Karpas-422 (cell line): ENCODE results near the gene MAB21L4. TPM values are rescaled to one million over a fixed set of nuclear protein-coding genes. Genes with fewer than 3 reads are reported as not detected.

Experiments used
- DNase-seq: peaks from one replicate; pipeline ENCODE4 v3.0.0-alpha.2; 2015
- H2AFZ ChIP-seq: fragments of 200-600 bp; sonication (generic); 2 replicates; pipeline ENCODE4 v1.6.1; 2014; ENCODE audit warnings: antibody characterized with exemption, low read length, mixed read lengths
- H3K27ac ChIP-seq: fragments of 200-600 bp; sonication (generic); 2 replicates; pipeline ENCODE4 v1.5.1; 2014; ENCODE audit warnings: mild to moderate bottlenecking, low read length, moderate library complexity
- H3K27me3 ChIP-seq: fragments of 200-600 bp; sonication (generic); 2 replicates; pipeline ENCODE4 v1.6.1; 2014; ENCODE audit warnings: low read length, mixed read lengths
- H3K36me3 ChIP-seq: fragments of 200-600 bp; sonication (generic); 2 replicates; pipeline ENCODE4 v1.6.1; 2014; ENCODE audit warnings: low read length, mixed read lengths; ENCODE audit not compliant: insufficient read depth
- H3K4me1 ChIP-seq: fragments of 200-600 bp; sonication (generic); 2 replicates; pipeline ENCODE4 v1.6.1; 2014; ENCODE audit warnings: mild to moderate bottlenecking, low read length, mixed read lengths
- H3K4me2 ChIP-seq: fragments of 200-600 bp; sonication (generic); 2 replicates; pipeline ENCODE4 v1.6.1; 2014; ENCODE audit warnings: low read length, low read depth, mild to moderate bottlenecking; ENCODE audit not compliant: poor library complexity, severe bottlenecking
- H3K4me3 ChIP-seq: fragments of 200-600 bp; sonication (generic); 2 replicates; pipeline ENCODE4 v1.5.1; 2014; ENCODE audit warnings: mild to moderate bottlenecking, antibody characterized with exemption, low read length, mixed read lengths
- H3K79me2 ChIP-seq: fragments of 200-600 bp; sonication (generic); 2 replicates; pipeline ENCODE4 v1.6.1; 2014; ENCODE audit warnings: mild to moderate bottlenecking, low read length, mixed read lengths
- H3K9ac ChIP-seq: fragments of 200-600 bp; sonication (generic); 2 replicates; pipeline ENCODE4 v1.6.0; 2014; ENCODE audit warnings: low read length
- H3K9me2 ChIP-seq: fragments of 200-600 bp; sonication (generic), shearing (Covaris generic); replicated peaks from 2 replicates; pipeline ENCODE4 v1.6.0; 2014; ENCODE audit warnings: mild to moderate bottlenecking, low read length, moderate library complexity; ENCODE audit not compliant: insufficient read depth
- H3K9me3 ChIP-seq: fragments of 300-700, 200-600 bp; sonication (generic); 2 replicates; pipeline ENCODE4 v1.6.1; 2014; ENCODE audit warnings: low read length, mixed read lengths
- H4K20me1 ChIP-seq: fragments of 200-600 bp; sonication (generic); 2 replicates; pipeline ENCODE4 v1.6.1; 2014; ENCODE audit warnings: mild to moderate bottlenecking, antibody characterized with exemption, low read length, low read depth; ENCODE audit not compliant: insufficient read depth
- total RNA-seq: library from RNA; depleted of rRNA; stranded (reverse); fragments of >200 nt; shearing (Covaris generic); gene quantifications from 2 replicates; pipeline ENCODE4 v1.2.3, GENCODE V29; 2014; ENCODE audit warnings: low replicate concordance

The MAB21L4 gene
- total RNA-seq, 1 experiment from 2014 or later: not detected

GRCh38 chr2:240932001-240932723 is 36.2 kb upstream of the MAB21L4 start:
- H3K9me2 ChIP-seq: no peaks in the 10 kb centered on the region
- H2AFZ ChIP-seq: no peak overlapping the region
- no peak overlapping the region for H3K4me2 ChIP-seq
- no peak overlapping the region for H3K27ac ChIP-seq
- peaks cover 4% of the 10 kb centered on the region; the same call in 1 of the 2 replicates for H4K20me1 ChIP-seq
- no peak for DNase-seq
- H3K9ac ChIP-seq: no peak overlapping the region
- H3K4me1 ChIP-seq: no peaks in the 10 kb centered on the region
- H3K4me3 ChIP-seq: no peak overlapping the region
- no peaks in the 10 kb centered on the region for H3K36me3 ChIP-seq
- no peaks in the 10 kb centered on the region for H3K27me3 ChIP-seq
- no peaks in the 10 kb centered on the region for H3K79me2 ChIP-seq
- H3K9me3 ChIP-seq: no peaks in the 10 kb centered on the region

GRCh38 chr2:240931319-240931949 is 35.5 kb upstream of the MAB21L4 start:
- no peaks in the 10 kb centered on the region for H3K36me3 ChIP-seq
- H3K27me3 ChIP-seq: no peaks in the 10 kb centered on the region
- no peak overlapping the region for H3K4me2 ChIP-seq
- no peaks in the 10 kb centered on the region for H3K79me2 ChIP-seq
- no peaks in the 10 kb centered on the region for H3K9me2 ChIP-seq
- H3K9ac ChIP-seq: no peak overlapping the region
- no peaks in the 10 kb centered on the region for H3K4me1 ChIP-seq
- H3K9me3 ChIP-seq: no peaks in the 10 kb centered on the region
- no peak overlapping the region for H3K27ac ChIP-seq
- H2AFZ ChIP-seq: no peak overlapping the region
- DNase-seq: no peak
- peaks cover 4% of the 10 kb centered on the region; the same call in 1 of the 2 replicates for H4K20me1 ChIP-seq
- H3K4me3 ChIP-seq: no peak overlapping the region

DNA sequence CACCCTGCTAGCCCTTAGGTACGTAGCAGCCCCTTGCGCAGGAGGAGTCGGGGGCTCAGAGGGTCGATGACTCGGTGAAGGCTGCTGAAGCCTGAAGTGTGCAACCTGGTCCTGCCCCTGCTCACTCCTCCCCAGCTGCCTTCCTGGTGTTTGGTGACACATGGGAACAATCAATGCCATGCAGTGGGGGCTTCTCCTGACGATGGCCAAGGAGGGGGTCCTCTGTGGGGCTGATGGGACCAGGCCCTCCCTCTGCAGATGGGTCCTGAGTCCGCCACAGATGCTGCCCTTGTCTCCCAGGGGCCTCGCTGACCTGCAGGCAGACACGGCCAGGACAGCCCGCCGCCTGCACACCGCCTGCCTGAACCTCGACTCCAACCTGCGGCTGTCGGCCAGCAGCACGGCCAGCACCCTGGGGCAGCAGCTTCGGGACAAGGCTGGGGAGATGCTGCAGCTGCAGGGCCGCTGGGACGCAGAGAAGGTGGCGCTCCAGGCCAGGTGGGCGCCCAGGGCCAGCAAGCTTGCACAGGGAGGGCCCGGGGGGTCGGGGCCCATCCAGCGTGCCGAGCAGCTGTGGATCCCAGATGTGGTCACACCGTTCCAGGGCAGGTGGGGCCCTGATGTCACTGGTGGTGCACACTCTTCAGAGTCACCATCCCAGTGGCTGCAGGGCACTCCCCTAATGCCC is 34.8 kb upstream of the MAB21L4 start:
- Histone ChIP-seq H3K9me2 (no peaks in the 10 kb centered on the region), H3K79me2 (no peaks in the 10 kb centered on the region), H3K27me3 (no peaks in the 10 kb centered on the region), H3K36me3 (no peaks in the 10 kb centered on the region), H2AFZ (no peak overlapping the region), H4K20me1 (peaks cover 4% of the 10 kb centered on the region; the same call in 1 of the 2 replicates), H3K9me3 (no peaks in the 10 kb centered on the region), H3K4me1 (no peaks in the 10 kb centered on the region), H3K9ac (no peak overlapping the region), H3K4me3 (no peak overlapping the region), H3K4me2 (no peak overlapping the region), H3K27ac (no peak overlapping the region)
- no peak for DNase-seq

- H2AFZ ChIP-seq: no peak overlapping the region
- H3K4me3 ChIP-seq: no peak overlapping the region
- no peak overlapping the region for H3K9ac ChIP-seq
- DNase-seq: no peak
- H3K79me2 ChIP-seq: no peaks in the 10 kb centered on the region
- no peaks in the 10 kb centered on the region for H3K9me2 ChIP-seq
- peaks cover 4% of the 10 kb centered on the region; the same call in 1 of the 2 replicates for H4K20me1 ChIP-seq
- no peaks in the 10 kb centered on the region for H3K36me3 ChIP-seq
- H3K4me1 ChIP-seq: no peaks in the 10 kb centered on the region
- H3K27me3 ChIP-seq: no peaks in the 10 kb centered on the region
- no peak overlapping the region for H3K4me2 ChIP-seq
- no peaks in the 10 kb centered on the region for H3K9me3 ChIP-seq
- H3K27ac ChIP-seq: no peak overlapping the region
These were observed 34.2 kb upstream of the MAB21L4 start for GRCh38 chr2:240930096-240930630.

DNA sequence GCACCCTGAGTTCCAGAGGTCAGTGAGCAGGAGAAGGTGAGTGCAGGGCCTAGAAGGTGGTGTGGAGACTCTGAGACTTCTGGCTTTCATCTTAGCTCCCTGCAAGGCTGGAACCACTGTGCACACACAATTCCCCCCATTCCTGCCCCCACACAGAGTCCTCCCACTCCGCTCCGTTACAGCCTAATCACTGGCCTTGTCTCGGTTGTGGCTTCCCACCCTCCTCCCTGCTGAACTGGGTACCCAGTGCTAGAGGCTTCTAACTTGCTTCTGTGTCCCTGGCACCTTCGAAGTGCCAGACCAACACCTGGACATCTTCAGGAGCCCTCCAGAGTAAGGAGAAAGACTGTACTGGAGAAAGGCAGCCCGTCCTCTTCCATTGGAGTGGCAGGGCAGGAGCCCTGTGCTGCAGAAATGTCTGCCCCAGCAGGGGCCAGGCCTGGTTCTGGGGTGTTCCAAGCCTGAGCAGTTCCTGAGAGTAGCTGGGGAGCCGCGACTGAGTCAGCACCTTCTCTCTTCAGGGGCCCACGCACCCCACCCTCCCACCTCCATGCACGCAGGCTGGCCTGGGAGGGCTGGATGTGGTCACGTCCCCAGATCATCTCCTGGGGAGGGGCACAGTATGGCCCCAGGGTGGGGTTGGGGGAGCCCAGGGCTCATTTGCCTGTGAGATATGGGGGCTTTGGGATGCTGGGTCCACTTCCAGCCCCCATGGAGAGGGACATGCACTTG is 33.6 kb upstream of the MAB21L4 start:
- Histone ChIP-seq H3K79me2 (no peaks in the 10 kb centered on the region), H3K4me1 (no peaks in the 10 kb centered on the region)
- no peak for DNase-seq

GRCh38 chr2:240928476-240929363 is 32.8 kb upstream of the MAB21L4 start:
- H4K20me1 ChIP-seq: peaks cover 4% of the 10 kb centered on the region; the same call in 1 of the 2 replicates
- H3K4me1 ChIP-seq: no peaks in the 10 kb centered on the region

More for the DNA sequence above, 33.6 kb upstream of the MAB21L4 start:
- Histone ChIP-seq H3K36me3 (no peaks in the 10 kb centered on the region), H3K4me2 (no peak overlapping the region), H4K20me1 (peaks cover 4% of the 10 kb centered on the region; the same call in 1 of the 2 replicates), H2AFZ (no peak overlapping the region), H3K9me2 (no peaks in the 10 kb centered on the region), H3K9ac (no peak overlapping the region), H3K4me3 (no peak overlapping the region), H3K27me3 (no peaks in the 10 kb centered on the region), H3K27ac (no peak overlapping the region), H3K9me3 (no peaks in the 10 kb centered on the region)

DNA sequence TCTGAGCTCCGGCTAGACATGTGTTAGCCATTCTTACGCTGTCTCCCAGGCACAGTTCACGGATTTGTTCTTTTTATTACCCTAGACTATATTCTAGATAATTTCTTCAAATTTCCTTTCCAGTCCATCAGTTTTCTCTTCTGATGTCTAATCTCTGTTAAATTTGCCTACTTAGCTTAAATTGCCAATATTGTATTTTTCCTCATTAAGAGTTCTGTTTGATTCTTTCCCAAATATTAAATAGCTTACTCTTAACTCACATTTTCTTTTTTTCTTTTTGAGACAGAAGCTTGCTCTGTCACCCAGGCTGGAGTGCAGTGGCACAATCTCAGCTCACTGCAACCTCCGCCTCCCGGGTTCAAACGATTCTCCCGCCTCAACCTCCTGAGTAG is 31.4 kb upstream of the MAB21L4 start:
- Histone ChIP-seq H3K36me3 (no peaks in the 10 kb centered on the region), H3K27me3 (no peaks in the 10 kb centered on the region), H3K4me2 (no peak overlapping the region), H3K9me2 (no peaks in the 10 kb centered on the region), H3K9ac (no peak overlapping the region), H4K20me1 (peaks cover 4% of the 10 kb centered on the region; the same call in 1 of the 2 replicates), H2AFZ (no peak overlapping the region), H3K79me2 (no peaks in the 10 kb centered on the region), H3K27ac (no peak overlapping the region), H3K4me3 (no peak overlapping the region), H3K4me1 (no peaks in the 10 kb centered on the region), H3K9me3 (no peaks in the 10 kb centered on the region)
- DNase-seq: no peak

More at GRCh38 chr2:240928476-240929363, 32.8 kb upstream of the MAB21L4 start:
- no peak for DNase-seq
- no peaks in the 10 kb centered on the region for H3K36me3 ChIP-seq
- H3K27ac ChIP-seq: no peak overlapping the region
- H3K4me2 ChIP-seq: no peak overlapping the region
- no peaks in the 10 kb centered on the region for H3K9me3 ChIP-seq
- H2AFZ ChIP-seq: no peak overlapping the region
- no peaks in the 10 kb centered on the region for H3K9me2 ChIP-seq
- H3K79me2 ChIP-seq: no peaks in the 10 kb centered on the region
- H3K4me3 ChIP-seq: no peak overlapping the region
- no peak overlapping the region for H3K9ac ChIP-seq
- no peaks in the 10 kb centered on the region for H3K27me3 ChIP-seq
